ENCODE results near the gene OR8B3.

Gene OR8B3

DNA sequence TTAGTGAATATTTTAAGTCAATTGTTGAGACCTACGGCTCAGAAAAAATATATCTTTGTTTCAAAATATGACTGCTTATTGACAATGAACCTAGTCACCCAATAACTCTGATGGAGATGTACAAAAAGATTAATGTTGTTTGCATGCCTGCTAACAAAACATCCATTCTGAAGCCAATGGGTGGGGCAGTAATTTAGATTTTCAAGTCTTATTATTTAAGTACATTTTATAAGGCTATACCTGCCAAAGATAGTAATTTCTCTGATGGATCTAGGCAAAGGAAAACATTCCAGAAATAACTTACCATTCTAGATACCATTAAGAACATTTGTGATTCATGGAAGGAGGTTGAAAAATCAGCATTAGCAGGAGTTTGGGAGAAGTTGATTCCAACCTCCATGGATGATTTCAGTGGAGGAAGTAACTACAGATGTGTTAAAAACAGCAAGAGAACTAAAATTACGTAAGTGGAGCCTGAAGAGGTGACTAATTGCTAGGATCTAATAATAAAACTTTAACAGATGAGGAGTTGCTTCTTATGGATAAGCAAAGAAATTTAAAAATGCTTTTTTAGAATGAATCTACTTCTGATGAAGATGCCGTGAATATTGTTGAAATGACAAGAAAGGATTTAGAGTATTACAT, 52.4 kb downstream of the OR8B3 start:
- DNase-seq, result no peak

All from NCI-H187 (cell line).